Stimulated activated CD4-positive, alpha-beta T cell treated with anti-CD3 and anti-CD28 coated beads, TNF-alpha, amount 100 ng/mL, for 48 hours (primary cell): Measurements from ENCODE around the gene DAPK2.

Experiments
- DNase-seq, 3 donors: peaks; one replicate each; pipeline ENCODE4 v3.0.0-alpha.2; 2020; ENCODE audit warnings: low read depth in 3 of 3

Gene DAPK2

GRCh38 chr15:63996794-63997357 lies 49.4 kb downstream of the DAPK2 start:
- DNase-seq: no peak

DNA sequence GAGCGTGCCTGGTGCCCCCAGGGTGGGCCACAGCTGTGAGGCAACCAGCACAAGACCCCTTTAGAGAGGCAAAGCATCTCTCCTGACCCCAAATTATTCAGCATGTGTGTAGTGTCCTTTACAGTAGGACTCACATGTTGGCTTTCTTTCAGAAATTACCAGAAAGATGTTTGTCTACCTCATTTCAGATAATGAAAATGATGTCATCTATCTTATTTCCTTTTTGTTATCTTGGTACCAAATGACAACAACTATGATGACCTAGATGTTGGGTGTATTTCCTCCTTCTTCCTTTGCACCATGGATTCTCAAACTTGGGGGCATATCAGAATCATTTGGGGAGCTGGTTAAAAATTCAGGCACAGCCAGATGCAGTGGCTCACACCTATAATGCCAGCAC lies 50.5 kb downstream of the DAPK2 start:
- no peak for DNase-seq

- no peak for DNase-seq
These were observed 52.1 kb downstream of the DAPK2 start for GRCh38 chr15:63994073-63994600.

- DNase-seq: no peak
These were observed 54.0 kb downstream of the DAPK2 start for GRCh38 chr15:63992300-63992699.

DNA sequence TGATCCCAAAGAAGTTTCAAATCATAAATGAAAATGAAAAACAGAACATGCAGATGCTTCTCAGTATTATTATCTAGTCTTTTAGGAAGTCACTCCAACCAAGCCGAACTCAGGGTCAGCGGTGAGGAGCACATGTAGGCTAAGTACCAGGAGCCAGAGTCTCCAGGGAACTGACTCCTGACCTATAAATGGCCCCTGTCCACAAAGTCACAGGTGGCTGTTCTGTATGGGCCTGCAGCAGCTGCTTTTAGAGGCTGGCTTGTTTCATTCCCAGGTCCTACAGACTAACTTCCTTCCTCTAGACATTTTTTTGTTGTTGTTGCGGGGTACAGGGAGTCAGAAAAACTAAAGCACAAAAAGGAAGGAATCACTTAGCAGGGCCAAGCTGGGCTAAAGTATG lies 54.6 kb downstream of the DAPK2 start:
- DNase-seq: no peak

DNA sequence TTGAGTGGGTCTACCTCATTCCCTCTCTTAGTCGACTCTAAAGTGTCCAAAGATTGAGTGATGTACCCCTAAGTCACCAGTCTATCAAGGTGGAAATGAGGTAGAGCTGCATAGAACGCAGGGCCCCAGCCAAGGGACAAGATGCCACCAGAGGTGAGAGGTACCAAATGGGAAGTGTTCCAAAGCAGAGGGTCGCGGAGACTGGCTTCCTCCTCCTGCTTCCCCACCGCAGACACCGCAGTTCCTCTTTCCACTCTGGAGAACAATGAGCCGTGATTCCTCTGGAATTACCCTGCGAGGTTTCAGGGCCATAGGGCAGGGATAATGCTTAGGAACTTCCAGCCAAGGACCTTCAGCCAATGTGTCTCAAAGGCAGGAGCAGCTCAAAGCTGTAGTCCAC lies 55.8 kb downstream of the DAPK2 start:
- no peak for DNase-seq

DNA sequence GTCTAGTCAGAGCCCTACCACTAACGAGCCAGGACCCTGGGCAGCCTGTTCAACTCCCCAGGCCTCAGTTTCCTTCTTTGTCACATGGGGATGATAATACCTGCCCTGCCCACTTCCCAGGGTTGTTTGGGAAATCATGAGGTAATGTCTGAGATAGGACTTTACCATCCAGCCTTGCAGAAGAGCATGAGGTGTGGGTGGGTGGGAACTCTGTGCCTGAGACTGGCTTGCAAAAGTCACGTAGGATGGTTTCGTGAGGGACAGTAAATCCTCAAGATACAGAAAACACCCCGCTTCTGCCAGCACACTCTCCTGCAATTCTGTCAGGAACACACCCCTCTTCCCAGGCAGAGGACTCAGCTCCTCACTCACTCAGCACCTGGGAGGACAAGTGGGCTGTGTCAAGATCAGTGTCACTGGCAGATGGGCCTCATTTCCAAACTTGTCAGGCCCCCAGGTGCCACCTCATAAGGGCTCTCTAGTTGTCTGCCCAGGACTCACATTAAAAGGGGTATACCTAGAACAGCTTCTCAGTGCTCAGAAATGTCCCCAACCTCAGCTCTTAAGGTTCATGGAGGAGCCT lies 58.4 kb downstream of the DAPK2 start:
- DNase-seq: no peak

DNA sequence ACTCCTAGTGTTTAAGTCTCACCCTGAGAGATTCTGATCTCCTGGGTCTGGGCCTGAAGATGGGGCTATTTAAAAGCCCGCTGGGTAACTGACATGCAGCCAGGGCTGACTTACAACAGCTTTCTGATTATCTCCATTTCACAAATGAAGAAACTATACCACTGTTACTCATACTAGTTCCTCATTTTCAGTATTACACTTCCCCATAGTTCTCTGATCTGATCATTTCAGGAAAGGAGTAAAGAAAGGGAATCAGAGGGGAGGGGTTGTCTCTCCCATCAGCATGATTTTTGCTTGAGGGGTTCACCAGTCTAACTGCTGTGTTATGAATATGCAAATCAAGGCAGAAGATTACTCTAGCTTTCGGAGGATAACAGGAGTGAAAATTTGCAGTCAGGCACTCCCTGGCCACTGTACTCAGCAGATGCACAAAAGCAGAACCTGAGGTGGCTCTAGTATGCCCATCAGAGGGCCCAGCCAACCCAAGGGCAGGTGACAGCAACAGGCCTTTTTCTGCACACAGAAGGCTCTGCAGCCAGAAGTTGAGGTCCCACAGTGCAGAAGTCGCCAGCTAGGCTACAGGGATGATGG lies 59.4 kb downstream of the DAPK2 start:
- DNase-seq: no peak

GRCh38 chr15:63986185-63986680 lies 60.1 kb downstream of the DAPK2 start:
- no peak for DNase-seq

GRCh38 chr15:63985221-63986184 lies 60.8 kb downstream of the DAPK2 start:
- no peak for DNase-seq

- no peak for DNase-seq
These were observed 62.0 kb downstream of the DAPK2 start for GRCh38 chr15:63984331-63984730.

- DNase-seq: no peak
These were observed 63.1 kb downstream of the DAPK2 start for GRCh38 chr15:63983061-63983711.

DNA sequence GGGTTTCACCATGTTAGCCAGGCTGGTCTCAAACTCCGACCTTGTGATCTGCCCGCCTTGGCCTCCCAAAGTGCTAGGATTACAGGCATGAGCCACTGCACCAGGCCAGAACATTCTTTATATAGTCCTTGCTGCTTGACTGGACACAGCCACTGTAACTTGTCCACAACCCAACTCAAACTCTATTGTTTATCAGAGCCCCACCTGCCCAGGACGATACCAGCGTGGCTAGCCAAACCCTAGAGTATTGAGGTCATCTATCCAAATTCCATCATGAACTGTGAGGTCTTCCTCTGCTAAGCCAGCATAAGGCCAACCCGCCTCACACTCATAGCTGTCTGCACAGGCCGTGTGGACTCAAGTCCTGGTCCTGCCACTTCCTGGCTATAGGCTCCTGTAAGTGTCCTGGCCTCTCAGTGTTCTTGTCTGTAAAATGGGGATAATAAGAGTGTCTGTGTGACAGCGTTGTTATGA lies 63.9 kb downstream of the DAPK2 start:
- DNase-seq: no peak

DNA sequence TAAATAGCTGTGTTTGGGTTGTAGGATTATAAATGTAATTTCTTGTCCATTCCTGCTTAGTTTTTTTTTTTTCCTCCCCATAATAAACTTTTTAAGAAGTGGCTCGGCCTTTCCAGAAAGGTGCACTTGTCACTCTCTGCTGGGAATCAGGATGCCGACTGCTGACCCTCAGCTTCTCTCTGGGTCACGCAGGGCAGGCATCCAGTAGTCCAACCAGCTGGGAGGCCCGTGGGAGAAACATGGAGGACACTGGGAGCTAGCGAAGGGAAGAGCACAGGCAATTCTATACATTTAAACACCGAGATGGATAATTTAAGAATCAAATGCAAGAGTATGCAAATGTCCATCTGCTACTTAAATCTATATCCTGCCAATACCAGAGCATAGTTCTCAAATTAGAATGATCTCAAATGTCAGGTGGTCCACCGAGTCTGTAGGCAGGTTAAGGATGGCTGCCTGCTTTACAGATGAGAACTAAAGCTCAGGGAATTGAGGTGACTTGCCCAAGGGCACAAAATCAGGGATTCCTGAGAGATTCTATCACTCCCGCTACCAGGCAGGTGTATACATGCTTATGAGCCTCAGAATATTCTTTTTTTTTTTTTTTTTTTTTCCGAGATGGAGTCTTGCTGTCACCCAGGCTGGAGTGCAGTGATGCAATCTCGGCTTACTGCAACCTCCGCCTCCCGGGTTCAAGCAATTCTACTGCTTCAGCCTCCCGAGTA lies 64.5 kb downstream of the DAPK2 start:
- no peak for DNase-seq

GRCh38 chr15:63979262-63979793 lies 67.0 kb downstream of the DAPK2 start:
- no peak for DNase-seq

DNA sequence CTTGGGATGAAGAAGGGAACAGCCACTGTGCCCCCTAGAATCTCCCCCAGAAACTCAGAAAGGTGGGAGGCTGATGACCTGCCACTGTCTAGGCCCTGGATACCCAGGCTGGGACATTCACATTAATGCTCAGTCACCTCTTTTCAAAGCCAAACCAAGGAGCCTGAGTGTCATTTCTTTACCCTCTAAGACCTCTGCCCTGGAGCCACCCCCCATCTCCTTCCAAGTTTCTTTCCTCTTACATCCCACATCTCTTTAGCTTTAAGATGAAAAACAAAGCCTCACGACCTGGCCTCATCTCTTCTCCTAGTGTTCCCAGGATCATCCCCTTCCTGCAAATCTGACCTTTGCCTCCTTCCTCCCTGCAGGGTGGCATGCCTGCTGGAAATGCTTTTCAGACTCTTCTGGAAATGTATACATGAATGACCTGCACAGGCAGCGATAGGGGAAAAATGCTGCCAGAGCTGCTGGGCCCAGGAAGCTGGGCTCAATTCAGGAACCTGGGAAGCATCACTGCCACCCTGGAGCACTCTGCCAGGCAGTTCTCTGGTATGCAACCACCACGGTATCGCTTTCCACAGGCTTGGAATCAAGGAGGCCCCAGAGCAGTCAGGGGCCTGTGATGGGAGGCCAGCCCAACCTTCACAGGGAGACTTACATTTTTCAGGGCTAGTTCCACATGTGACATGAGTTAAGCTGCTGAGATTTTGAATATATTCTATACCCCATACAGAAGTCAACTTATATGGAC lies 67.6 kb downstream of the DAPK2 start:
- no peak for DNase-seq

- DNase-seq: no peak
These were observed 69.2 kb downstream of the DAPK2 start for GRCh38 chr15:63977119-63977518.

GRCh38 chr15:63974021-63974420 lies 72.3 kb downstream of the DAPK2 start:
- no peak for DNase-seq

GRCh38 chr15:63973212-63974009 lies 72.9 kb downstream of the DAPK2 start:
- DNase-seq: no peak
